ENCODE measurements around the gene TCEAL4.
"Not testable (repeated sequence)": the region's sequence is repeated elsewhere in the genome, so short reads cannot be mapped to it uniquely, and the experiment has no call there.

The TCEAL4 gene

DNA sequence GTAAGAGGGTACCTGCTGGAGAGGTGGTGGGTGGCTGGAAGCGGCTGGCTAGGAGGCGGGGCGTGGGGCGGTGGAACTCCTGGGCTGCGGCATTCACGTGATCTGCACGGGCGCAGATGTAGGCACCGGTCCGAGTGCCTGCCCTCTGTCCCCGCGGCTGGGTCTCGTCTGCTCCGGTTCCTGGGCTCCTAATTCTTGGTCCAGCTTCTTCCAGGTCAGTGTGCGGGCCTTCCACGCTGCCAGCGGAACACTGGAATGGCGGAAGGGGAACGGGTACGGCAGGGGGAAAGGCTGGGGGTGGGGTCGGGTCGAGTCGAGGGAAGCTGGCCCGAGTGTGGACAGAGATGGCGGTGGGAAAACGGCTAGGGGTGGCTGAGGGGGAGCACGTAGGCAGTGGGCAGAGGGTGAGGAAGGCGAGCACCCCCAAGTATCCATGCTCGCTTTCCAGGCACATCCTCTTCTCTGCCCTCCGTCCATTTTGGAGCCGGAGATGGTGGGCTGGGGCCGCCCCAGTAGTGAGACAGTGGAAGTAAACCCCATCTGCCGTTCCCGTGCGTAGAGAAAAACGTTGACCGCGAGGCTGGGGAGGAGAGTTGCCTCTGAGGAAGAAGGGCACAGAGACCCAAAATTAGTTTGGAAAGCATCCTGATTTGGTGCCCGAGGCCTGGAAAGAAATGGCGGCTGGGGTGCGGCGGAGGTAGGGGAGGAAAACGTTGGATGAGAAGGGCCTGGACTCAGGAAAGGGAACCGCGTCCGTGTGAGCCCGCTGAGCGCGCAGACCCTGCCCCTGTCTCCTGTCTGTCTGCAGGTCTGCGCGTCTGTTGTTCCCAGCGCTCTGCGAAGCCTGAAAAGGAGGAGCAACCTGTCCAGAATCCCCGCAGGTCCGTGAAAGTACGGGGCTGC is at the start of gene TCEAL4:
TSS of gene TCEAL4 (plus strand) at position 105 of the 903 bp plus-strand sequence. CDS start 1,161 bp downstream, outside the sequence.
- DNase-seq = peak; percentile 3

DNA sequence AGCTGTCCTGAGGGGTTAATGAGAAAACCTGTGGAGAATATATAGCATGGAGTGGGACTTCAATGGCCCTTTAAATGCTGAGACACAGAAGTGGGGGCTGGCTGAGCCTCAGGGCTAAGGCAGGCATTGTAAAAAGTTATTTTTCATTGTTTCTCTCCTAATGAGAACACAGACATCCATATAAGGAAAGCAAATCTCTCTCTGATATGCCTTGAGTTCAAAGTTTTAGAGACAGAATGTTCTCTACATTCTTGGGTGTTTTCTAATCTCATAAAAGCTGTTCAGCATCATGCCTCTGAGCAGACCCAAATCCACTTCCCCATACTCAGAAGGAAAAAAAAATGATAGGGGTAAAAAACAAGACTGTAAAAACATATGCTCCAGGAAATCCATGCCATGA is 49.2 kb upstream of the TCEAL4 start:
- no peak for DNase-seq

DNA sequence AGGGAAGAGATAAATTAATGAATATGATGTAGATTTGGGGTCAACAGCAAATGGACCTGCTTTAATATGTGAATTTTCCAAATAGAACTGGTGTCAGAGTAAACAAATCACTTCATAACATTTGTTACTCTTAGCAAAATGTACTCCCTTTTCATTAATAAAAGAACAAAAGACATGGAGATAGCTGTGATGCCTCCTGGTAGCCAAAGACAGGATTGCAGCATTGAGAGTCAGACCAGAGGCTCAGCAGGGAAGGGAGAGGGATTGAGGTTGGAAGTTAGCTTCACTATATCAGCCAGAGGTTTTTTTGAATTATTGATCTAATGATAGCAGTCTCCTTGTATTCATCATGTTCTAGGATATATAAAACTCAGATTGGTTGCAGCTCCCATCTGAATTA is 48.6 kb upstream of the TCEAL4 start:
- no peak for DNase-seq

DNA sequence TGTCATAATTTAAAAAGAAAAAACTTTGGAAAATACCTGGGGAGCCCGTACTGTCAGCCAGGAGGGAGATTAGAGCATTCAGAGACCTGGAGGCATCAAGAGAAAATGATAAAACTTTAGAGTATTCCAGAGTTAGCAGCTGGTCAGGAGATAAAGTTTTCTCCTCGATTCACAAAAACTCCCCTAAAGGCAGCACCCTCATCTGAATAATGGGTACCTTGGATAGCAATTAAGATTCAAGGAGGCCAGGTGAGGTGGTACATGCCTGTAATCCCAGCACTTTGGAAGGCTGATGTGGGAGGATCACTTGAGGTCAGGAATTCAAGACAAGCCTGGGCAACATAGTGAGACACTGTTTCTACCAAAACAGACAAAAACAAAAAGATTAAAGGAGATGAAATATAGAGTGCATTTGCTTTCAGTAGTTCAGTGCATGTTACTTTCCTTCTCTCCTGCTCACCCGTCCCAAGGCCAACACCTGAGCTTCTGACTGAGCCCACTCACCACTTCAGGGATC is 47.4 kb upstream of the TCEAL4 start:
- DNase-seq = no peak

DNA sequence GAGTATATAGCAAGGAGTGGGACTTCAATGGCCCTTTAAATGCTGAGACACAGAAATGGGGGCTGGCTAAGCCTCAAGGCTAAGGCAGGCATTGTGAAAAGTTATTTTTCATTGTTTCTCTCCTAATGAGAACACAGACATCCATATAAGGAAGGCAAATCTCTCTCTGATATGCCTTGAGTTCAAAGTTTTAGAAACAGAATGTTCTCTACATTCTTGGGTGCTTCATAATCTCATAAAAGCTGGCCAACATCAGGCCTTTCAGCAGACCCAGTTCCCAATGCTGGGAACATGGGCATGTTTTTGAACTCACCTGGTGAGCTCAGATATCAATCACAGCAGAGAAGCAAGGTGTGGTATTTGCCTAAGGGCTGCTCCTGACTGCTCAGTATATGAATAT is 46.6 kb upstream of the TCEAL4 start:
- DNase-seq = no peak

DNA sequence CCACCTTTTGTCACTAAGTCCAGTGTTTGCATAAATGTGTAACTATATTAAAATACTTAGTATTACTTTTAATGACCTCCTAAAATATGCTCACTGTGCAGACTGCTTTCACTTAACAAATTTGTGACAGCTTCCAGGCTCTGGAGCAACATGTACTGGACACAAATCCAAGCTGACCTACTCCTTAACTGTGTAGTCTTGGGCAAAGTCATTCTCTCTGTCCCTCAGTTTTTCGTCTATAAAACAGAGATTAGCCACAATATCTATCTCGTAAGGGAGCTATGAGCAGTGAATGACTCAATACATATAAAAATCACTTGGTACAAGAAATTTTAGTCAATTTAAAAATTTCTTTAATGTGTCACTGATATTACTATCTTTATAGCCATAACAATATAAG is 45.6 kb upstream of the TCEAL4 start:
- no peak for DNase-seq

DNA sequence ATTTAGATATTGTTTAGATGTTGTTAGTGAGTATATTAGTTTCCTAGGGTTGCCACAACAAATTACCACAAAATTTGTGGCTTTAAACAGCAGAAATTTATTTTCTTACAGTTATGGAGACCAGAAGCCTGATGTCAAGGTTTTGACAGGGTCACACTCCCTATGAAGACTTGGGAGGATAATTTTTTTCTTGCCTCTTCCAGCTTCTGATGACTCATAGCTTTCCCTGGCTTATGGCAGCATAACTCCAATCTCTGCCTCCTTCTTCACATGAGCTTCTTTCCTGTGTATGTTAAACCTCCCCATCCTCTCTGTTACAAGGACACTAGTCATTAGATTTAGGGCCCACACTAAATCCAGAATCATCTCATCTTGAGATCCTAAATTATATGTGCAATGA is 45.2 kb upstream of the TCEAL4 start:
- DNase-seq = no peak

DNA sequence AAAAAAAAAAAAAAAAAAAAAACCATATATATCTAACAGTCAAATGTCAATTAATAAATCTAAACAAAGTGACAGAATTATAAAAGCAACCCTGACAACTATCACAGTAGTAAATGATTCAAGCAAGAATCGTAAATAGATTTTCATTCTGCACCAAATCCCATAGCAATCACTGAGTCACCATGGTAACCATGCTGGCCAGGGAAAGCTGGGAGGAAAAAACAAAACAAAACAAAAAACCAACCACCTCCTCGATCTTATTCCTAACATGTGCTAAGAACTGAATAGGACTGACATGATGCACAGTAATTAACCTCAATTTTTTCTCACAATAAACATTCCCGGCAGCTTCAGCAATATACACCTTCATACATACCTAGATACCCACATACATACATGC is 35.4 kb upstream of the TCEAL4 start:
- DNase-seq = no peak

DNA sequence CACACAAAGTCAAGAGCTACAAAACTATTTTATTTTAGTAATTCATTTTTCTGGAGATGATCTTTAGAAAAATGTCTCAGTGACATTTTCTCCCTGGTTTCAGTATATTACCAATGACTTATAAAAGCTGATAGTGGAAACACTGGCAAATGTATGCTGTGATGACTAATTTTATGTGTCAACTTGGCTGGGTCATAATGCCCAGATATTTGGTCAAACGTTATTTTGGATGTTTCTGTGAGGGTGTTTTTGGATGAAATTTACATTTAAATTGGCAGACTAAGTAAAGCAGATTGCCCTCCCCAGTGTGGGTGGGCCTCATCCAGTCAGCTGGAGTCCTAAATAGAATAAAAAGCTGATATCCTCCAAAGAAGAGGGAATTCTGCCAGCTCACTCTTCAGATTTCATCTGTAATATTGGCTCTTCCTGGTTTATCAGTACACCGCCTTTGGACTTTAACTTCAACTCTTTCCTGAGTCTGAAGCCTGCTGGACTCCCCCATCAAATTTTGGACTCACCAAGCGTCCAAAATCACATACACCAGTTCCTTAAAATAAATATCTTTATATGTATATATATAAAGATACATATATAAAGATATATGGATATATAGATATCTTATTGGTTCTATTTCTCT is 34.8 kb upstream of the TCEAL4 start:
- no peak for DNase-seq

DNA sequence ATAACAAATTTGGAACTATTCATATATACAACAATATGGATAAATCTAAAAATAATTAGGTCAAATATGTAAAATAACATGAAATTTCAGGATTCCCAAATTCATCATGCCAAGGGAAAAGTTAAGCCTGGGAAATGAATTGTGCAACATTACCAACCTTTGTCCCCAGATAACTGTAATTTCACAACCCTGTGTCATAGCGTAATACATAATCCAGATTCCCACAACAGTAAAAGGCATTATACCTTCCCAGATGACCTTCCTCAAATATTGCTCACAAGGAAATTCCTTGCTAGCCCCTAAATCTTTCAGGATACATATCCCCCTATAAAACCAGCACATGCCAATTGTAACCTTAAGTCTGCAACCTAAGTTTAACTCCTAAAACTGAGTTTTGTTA is 33.1 kb upstream of the TCEAL4 start:
- no peak for DNase-seq

DNA sequence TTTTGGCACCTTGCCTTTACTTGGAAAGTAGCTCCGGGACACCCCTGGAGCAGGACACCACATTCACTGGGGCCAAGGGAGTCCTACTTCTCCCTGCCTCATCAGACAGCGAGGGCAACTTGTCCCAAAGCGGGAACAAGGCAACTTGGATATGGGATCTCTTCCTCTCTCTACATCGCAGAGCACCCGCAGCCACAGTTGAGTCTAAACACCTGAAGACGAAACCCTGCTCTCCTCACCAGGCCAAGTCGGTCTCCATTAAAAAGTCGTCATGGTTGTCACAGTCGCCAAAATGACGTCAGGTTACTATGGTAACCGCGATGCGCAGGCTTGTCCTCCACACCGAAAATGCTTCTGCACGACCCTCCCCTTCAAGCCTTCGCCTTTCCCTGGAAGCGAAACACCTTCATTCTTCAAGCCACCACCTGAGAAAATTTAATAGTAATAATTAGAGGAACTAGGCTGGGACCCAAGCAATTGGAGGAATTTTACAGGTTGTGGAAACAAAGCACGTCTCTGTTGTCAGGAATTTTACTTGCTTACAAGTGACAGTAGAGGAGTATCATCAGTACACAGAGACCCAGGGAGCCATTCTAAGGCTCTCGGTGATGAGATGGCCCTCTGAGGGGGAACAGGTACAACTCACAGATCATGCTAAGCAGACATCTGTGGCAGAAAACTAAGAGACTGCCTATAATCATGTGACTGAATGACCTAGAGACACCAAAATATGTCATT is 30.5 kb upstream of the TCEAL4 start:
- peak; percentile 36 for DNase-seq

DNA sequence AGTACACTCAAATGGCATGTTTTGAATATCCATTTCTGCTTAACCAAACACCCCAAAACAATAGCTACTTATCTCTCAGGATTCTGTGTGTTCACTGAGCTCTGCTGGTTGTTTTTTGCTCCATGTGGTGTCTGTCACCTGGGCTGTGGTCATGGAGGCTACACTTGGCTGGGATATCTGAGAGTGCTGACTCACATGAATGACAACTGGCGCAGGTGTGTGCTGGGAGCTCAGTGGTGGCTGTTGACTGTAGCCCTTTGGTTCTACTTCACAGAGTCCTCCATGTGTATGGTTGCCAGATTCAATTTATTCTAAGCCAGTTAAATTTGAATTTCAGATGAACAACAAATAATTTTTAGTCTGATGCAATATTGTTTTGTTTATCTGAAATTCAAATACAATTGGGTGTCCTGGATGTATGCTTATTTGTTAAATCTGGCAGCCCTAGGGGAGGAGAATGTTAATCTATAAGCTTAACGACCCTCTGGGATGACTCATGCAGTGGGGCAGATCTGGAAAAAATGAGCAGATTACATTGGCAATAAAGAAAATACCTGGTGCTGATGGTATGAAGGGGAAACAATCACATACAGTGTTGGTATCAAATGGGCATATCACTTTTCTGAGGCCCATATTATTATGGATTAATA is 28.2 kb upstream of the TCEAL4 start:
- no peak for DNase-seq

DNA sequence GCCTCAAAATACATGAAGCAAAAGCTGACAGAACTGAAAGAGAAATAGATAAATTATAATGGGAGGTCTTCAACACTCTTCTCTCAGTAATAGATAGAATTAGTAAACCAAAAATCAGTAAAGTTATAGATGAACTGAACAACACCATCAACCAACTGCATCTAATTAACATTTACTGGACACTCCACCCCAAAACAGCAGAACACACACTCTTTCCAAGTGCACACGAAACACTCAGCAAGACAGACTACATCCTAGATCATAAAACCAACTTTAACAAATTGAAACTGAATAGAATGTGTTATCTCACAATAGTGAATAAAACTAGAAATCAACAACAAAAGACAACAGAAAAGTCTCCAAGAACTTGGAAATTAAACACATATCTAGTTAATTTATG is 25.1 kb upstream of the TCEAL4 start:
- no peak for DNase-seq

DNA sequence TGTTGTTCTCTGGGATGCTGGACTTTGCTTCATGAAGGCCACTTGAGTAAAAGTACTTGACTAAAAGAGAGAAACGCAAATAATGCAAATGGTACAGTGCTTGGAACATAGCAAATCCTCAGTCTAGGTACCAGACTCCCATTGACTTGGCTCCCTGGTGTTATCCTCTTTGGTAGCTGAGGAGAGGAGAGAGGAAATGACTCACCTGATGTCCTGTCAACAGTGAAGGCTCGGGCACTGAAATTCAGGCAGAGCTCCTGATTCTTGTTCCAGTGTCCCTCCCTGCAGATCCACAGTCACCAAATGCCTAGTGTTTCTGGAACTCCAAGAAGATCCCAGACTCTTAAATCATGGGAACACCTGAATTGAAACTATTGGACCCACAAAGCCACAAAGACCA is 22.5 kb upstream of the TCEAL4 start:
- no peak for DNase-seq

DNA sequence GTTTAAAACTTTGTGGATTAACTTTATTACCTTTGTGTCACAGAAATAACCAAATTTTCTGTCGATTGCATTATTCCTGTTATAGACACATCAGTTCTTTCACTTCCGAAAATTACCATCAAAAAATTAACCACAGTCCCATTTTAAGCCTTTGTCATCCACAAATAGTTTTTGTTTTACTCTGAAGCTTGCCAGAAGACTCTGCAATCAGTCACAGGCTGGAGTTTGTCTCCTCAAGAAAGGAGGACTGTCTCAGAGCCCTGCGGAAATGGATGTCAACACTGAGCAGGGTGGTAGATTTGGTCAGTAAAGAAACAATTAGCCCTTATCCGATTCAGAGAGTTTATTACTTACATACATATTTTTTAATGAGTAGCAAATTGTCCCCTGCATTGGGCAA is 20.1 kb upstream of the TCEAL4 start:
- DNase-seq = no peak

DNA sequence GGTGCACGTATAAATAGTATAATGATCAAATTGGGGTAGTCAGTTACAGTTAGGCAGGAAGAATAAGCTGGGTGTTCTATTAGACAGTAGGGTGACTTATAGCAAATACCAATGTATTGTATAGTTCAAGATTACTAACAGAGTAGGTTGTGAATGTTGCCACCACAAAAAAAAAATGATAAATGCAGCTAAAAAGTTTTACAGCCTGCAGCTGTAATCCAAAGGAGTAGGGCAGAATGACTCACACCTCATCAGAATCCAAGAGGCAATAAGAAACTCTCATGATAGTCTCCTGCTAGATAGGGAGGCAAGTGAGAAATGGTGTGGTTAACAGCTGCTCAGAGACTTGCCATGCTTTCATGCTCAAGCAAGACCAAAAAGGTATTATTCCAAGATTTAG is 19.6 kb upstream of the TCEAL4 start:
- DNase-seq = no peak

DNA sequence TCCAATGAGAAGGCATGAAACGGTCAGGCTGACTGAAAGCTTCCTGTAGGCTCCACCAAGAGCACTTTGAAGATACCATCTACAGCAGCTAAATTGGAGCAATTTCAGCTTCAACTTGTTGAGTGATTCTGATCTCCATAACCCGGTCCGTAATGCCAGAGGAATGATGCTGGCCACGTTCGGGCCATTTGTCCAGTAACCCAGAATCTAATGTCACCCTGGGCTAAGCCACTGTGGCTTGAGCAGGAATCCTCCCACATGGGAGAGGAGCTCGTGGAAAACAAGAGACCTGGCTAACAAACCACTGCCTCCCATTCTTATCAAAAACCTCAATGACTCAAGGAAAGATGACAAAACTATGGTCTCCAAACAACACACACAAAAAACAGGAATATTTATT is 14.2 kb upstream of the TCEAL4 start:
- no peak for DNase-seq

DNA sequence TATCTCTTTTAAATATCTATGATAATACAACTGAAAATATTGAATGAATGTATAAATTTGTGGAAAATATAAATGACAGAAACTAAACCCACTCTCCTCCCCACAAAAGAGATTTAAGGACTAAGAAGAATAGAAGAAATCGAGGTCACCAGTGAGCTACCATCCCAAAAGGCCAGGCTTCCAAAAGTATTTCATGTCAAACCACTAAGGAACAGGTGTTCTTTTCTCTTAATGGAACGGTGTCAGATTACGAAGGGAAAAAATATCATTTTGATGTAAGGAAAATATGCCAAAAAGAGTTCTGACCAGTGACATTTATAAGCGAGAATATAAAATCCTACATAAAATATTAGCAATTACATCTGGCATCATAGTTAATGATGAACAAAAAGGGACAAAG is 13.6 kb upstream of the TCEAL4 start:
- no peak for DNase-seq

DNA sequence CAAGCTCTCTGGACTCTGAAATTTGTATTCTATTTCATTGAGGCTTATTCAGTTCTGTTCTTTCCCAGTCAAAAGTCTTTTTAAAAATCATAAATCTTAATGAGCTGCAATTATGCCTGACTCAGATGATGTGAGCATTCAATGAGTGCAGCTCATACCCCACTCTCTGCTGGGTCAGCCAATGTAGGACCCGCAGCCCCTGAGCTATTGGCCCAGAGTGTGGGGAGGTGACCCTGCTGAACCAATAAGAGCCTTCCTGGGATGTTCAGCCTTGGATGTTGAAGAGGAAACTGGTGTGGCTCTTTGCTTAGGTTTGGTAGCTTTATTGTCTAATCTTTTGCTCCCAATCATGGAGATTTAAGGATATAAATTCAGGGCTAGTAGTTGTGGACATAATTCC is 12.1 kb upstream of the TCEAL4 start:
- no peak for DNase-seq

DNA sequence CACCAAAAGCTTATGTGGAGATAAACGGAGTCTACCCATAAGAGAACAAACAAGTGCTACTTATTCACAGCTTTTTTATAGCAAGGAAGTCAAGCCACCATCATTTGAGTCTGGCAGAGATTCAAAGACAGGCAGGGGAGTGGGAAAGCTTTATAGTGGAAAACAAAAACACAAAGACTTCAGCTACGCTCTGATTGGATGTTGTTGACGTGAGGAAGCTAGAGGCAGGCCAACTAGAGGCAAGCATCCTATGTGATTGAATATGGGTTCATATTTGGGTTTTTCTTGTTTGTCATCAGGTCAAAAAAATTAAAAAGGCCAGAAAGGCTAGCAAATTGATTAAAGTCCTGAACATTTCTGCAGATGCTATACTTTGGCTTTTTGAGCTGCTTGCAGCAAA is 719 bp upstream of the TCEAL4 start:
- DNase-seq = peak; percentile 3

DNA sequence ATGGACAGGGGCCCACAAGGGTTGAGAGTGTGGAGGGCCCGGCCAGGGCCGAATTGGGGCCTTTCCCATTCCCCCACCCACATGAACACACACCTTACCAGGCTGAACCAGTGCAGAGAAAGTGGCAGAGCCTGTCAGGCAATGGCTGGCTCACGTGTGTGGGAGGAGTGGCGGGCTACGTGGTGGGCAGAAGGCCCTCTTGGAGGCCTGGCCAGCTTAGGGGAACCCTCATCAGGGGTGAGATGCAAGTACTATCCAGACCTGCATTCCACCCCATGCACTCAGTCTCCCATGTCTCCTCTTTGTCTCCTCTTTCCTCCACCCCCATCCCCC is 965 bp downstream of the TCEAL4 start:
- DNase-seq = no peak

DNA sequence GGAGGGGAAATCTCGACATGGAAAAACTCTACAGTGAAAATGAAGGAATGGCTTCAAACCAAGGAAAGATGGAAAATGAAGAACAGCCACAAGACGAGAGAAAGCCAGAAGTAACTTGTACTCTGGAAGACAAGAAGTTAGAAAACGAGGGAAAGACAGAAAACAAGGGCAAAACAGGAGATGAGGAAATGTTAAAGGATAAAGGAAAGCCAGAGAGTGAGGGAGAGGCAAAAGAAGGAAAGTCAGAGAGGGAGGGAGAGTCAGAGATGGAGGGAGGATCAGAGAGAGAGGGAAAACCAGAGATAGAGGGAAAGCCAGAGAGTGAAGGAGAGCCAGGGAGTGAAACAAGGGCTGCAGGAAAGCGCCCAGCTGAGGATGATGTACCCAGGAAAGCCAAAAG is 1.3 kb downstream of the TCEAL4 start:
- DNase-seq = no peak

DNA sequence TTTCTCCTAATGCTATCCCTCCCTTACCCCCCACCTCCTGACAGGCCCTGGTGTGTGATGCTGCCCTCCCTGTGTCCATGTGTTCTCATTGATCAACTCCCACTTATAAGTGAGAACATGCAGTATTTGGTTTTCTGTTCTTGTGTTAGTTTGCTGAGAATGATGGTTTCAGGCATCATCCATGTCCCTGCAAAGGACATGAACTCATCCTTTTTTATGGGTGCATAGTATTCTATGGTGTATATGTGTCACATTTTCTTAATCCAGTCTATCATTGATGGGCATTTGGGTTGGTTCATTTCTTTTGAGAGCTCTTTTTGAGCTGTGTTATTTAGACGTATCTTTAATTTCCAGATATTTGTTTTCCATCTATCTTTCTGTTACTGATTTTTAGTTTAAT is 7.0 kb downstream of the TCEAL4 start:
- not testable (repeated sequence) for DNase-seq
